ENCODE measurements around the gene GDPD1.

GRCh38 chr17:59275618-59276017, 55.3 kb downstream of the GDPD1 start:
- TF ChIP-seq POLR2A (IDR thresholded peaks at IDR 0.05) (no peak), CTCF (IDR thresholded peaks at IDR 0.05) (no peak)

Data from Peyer's patch (tissue), 4 donors.